Measurements from ENCODE around the gene ASAH2. TPM values are rescaled to one million over a fixed set of nuclear protein-coding genes. Genes with fewer than 3 reads are reported as not detected.

The ASAH2 gene
- total RNA-seq, 1 donor from 2014 or later: 1.8 TPM

GRCh38 chr10:50226610-50227009, 24.7 kb downstream of the ASAH2 start:
- H3K9me3 Mint-ChIP-seq: no peaks in the 10 kb centered on the region

GRCh38 chr10:50224330-50224952, 26.9 kb downstream of the ASAH2 start:
- TF ChIP-seq CTCF (IDR thresholded peaks at IDR 0.05): no peak
- Mint-ChIP-seq H3K36me3 (ENCODE audit: low read depth) (no peaks in the 10 kb centered on the region), H3K27ac (no peak overlapping the region), H3K27me3 (peaks cover 9% of the 10 kb centered on the region), H3K4me1 (no peaks in the 10 kb centered on the region), H3K4me3 (no peak overlapping the region), H3K9me3 (no peaks in the 10 kb centered on the region)
- ATAC-seq (ENCODE audit: low read depth) (peak; percentile 69), DNase-seq (no peak)
- ChIA-PET CTCF (interaction anchor here (2.6 kb wide), 1 partner anchor 631 kb away, joined by 10 read pairs; no protein-coding TSS in a partner anchor), POLR2A (no interaction called here)
- intact Hi-C loops (cut with micrococcal nuclease): loop anchor here (2.0 to 5.0 kb wide), 3 partner anchors 50 to 817 kb away; no protein-coding TSS in a partner anchor

More at GRCh38 chr10:50226610-50227009, 24.7 kb downstream of the ASAH2 start:
- DNase-seq (no peak), ATAC-seq (ENCODE audit: low read depth) (no peak)
- POLR2A ChIA-PET: no interaction called here
- TF ChIP-seq CTCF (IDR thresholded peaks at IDR 0.05): no peak
- H3K27ac Mint-ChIP-seq: no peak overlapping the region
- no peaks in the 10 kb centered on the region for H3K36me3 Mint-ChIP-seq (ENCODE audit: low read depth)
- no peak overlapping the region for H3K4me3 Mint-ChIP-seq
- CTCF ChIA-PET: no interaction called here
- H3K27me3 Mint-ChIP-seq: peaks cover 2% of the 10 kb centered on the region
- H3K4me1 Mint-ChIP-seq: peaks cover 5% of the 10 kb centered on the region
- intact Hi-C loops (cut with micrococcal nuclease): no loop called here

GRCh38 chr10:50222199-50222598, 29.1 kb downstream of the ASAH2 start:
- Mint-ChIP-seq H3K36me3 (ENCODE audit: low read depth) (no peaks in the 10 kb centered on the region), H3K27ac (no peak overlapping the region), H3K4me3 (no peak overlapping the region), H3K27me3 (peaks cover 11% of the 10 kb centered on the region), H3K9me3 (no peaks in the 10 kb centered on the region), H3K4me1 (no peaks in the 10 kb centered on the region)
- TF ChIP-seq CTCF (IDR thresholded peaks at IDR 0.05): no peak
- ATAC-seq (ENCODE audit: low read depth) (no peak), DNase-seq (no peak)
- intact Hi-C loops (cut with micrococcal nuclease): loop anchor here (5.0 kb wide), 2 partner anchors 405 to 815 kb away; no protein-coding TSS in a partner anchor
- CTCF ChIA-PET: interaction anchor here (1.5 kb wide), 1 partner anchor 53 kb away, joined by 3 read pairs; no protein-coding TSS in a partner anchor
- POLR2A ChIA-PET: no interaction called here

- Mint-ChIP-seq H3K4me1 (peaks cover 4% of the 10 kb centered on the region), H3K36me3 (ENCODE audit: low read depth) (no peaks in the 10 kb centered on the region), H3K27me3 (peaks cover 11% of the 10 kb centered on the region), H3K27ac (no peak overlapping the region), H3K9me3 (no peaks in the 10 kb centered on the region), H3K4me3 (no peak overlapping the region)
- no peak for DNase-seq
- no peak for ATAC-seq (ENCODE audit: low read depth)
- POLR2A ChIA-PET: no interaction called here
- no peak for TF ChIP-seq CTCF (IDR thresholded peaks at IDR 0.05)
- intact Hi-C loops (cut with micrococcal nuclease): loop anchor here (5.0 kb wide), 2 partner anchors 406 to 814 kb away; no protein-coding TSS in a partner anchor
- CTCF ChIA-PET: interaction anchor here (1.5 kb wide), 1 partner anchor 54 kb away, joined by 3 read pairs; no protein-coding TSS in a partner anchor
Observed at GRCh38 chr10:50221470-50221869, 29.8 kb downstream of the ASAH2 start.

- ChIA-PET POLR2A (no interaction called here), CTCF (no interaction called here)
- no peak for TF ChIP-seq CTCF (IDR thresholded peaks at IDR 0.05)
- Mint-ChIP-seq H3K4me3 (no peak overlapping the region), H3K27ac (no peak overlapping the region), H3K4me1 (peaks cover 4% of the 10 kb centered on the region), H3K9me3 (no peaks in the 10 kb centered on the region), H3K27me3 (peaks cover 11% of the 10 kb centered on the region), H3K36me3 (ENCODE audit: low read depth) (no peaks in the 10 kb centered on the region)
- no peak for ATAC-seq (ENCODE audit: low read depth)
- DNase-seq: no peak
- intact Hi-C loops (cut with micrococcal nuclease): loop anchor here (5.0 kb wide), 2 partner anchors 408 to 812 kb away; no protein-coding TSS in a partner anchor
Observed at GRCh38 chr10:50219646-50220045, 31.7 kb downstream of the ASAH2 start.

Data from activated B cell treated with CpG ODN at 0.5 μM for 24 hours (primary cell).